ENCODE results near the gene ADAMTS8.

ADAMTS8 gene

DNA sequence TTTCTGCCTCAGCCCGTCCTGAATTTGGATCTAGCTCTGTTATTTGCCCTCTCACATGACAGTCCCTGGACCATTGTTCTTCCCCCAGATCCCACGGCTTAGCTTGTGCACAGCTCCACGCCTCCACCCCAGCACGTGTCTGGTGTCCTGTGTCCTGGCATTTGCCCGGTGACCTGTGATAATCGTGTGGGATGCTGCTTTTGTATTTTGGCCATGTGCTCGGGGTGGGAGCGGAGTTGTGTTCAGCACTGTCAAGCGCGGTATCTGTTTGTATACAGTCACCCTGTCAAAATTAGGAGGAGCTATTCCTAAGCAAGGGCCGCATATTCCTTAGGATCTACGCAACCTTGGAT lies 11.9 kb downstream of the ADAMTS8 start:
- FAIRE-seq: no peak

DNA sequence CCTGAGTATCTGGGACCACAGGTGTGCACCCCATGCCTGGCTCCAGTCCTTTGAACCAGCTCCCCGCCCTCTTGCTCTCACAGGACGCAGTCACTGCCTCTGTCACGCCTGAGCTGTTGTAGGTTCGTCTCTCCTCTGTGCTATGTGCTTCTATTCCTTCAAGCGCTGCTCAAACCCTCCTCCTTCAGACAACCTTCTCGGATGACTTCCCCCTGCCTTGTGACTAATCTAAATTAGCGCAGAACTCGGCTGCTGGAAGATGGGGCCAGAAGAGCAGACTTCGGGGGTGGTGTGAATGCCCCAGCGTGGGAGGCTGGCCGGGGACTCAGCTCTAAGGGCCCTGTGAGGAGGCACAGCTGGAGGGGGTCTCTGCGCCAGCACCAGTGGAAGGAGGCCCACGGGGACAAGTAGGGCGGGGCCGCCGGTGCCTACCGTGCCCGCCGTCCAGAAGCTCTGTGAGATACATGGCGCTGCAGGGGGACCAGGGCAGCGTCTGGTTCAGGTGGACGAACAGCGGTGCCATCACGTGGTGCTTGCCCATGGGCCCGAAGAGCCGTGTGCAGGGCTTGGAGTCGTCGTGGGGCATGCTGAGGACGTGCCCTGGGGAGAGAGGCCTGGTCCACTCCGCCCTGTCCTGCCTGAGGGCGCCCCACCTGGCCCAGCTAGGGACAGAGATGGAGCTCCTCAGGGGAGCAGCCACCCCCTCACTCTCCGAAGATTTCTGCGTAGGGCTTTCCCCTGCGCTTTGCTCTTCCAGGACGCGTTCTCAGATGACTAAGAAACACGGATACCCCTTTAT lies 12.5 kb downstream of the ADAMTS8 start:
- FAIRE-seq: no peak

DNA sequence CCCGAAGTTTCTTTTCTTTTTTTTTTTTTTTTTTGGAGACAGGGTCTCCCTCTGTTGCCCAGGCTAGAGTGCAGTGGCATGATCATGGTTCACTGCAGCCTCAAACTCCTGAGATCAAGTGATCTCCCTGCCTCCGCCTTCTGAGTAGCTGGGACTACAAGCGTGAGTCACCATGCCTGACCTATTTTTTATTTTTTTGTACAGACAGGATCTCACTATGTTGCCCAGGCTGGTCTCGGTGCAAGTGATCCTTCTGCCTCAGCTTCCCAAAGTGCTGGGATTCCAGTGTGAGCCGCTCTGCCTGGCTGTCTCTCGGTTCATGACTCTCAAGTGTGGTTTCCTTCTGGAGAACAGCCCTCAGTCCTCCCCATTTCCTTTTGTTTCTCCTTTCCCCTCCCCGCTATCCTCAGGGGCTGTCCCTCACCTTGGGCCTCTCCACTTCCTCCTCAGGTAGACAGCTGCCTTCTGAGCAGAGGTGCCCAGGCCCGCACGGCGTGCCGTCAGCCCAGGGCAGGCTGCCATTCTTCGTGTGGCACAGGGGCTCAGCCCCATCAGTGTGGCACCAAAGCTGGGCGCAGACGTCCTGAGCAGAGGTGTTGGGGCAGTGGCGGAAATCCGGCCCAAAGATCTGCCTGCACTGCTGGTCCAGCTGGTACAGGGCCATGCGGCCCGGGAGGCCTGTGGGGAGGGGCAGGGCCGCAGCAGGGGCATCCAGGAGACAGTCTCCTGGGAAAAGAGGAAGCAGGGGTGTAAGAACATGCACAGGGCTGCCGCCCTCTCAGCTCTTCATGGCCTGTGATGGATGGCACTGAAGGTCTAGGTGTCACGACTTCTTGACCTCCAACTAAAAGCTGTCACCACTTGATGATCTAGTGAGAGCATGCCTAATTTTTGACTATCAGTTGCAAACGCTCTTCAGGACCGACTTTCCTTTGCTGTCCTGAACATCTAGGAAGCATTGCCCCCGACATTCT lies 14.0 kb downstream of the ADAMTS8 start:
- no peak for FAIRE-seq

DNA sequence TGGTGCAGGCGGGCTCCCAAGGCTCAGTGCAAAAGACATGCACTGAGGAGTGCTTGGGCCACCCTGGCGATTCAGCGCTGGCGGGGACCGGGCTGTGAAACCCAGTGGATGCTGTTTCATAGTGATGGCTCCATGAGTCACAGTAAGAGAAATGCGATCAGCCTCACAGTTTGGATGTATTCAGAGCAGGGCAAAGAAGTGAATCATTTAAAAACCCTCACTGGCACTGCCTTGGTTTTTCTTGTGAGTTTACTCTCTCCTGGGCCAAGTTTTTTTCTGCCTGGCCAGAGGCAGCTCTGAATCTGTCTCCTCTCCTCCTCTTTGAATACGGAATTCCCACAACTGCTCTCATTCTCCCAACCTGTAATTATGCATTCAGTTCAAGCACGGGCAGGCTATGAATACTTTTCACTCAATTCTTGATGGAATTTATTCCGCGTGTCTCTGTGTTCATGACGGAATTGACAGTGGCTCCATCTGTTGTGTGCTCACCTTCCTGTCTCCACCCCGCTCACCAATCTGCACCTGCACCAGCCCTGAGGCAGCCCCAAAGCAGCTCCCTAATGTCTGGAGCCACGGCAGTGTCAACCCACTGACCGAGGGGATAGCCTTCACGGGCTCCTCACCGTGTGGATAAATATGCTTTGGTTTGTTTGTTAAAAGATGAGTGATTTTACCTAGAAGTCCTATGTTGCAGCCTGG lies 14.9 kb downstream of the ADAMTS8 start:
- no peak for FAIRE-seq

DNA sequence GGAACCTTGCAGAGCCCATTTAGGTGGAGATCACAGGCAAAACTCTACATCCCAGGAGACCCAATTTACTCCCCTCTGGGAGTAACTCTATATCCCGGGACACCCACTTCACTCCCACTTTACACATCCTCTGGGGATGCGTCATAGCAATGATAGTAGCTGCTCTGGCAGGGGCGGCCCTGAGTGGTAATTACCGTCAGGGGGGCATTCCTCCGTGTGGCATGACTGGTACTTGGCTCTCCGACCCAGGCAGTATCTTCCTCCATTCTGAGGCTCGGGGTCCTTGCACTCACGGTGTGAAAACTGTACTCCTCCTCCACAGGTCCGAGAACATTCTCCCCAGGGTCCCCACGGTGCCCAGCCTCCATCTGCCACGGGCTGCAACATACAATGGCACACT lies 17.2 kb downstream of the ADAMTS8 start:
- FAIRE-seq: no peak

DNA sequence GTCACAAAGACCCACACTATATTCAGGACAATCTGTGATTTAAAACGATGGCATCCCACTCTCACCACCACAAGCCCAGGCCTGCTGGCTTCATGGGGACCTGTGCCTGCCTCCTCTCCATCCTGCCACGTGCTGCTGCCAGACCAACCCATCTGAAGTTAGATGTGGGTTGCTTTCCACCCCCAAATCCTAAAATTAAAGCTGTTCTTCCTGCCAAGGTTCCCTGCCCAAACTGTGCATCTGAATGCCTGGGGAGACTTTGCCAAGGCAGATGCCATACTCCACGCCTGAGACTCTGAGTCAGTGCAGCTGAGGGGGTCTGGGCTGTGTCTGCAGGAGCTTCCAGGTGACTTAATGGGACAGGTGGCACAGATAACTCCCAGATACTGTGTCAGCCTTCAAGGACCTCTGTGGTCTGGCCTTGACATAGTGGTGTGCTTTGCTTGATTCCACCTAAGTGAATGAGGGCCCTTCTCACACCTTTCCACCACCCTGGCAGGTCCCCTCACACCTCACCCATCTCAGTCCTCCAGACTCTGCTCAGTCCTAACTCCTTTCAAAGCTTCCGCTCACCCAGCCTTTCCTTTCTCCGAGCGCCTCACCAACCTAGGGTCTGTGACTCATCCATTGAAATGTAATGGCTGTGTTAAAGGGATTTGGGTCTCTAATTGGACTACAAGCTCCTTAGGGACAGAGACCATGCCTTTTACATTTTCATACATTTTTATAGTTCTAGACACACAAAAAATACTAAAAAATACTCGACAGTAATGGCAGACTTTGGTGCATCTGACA lies 18.6 kb downstream of the ADAMTS8 start:
- no peak for FAIRE-seq

DNA sequence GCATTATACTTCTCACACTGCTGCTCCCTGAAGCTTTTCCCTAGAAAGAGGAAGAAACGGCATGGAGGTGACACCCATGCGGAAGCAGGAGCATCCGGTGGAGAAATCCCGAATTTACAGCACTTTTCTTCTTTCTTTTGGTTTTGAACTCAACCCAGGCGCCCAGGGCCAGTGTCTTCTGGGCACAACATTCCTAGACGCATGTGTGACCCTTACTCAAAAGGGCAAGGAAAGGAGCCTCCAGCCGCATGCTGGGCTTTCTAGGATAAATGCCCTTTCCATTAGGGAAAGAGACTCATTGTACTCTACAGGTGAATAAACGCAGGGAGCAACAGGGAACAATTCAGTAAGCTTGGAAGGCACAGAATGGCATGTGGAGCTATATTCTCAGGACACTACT lies 19.5 kb downstream of the ADAMTS8 start:
- FAIRE-seq: no peak

DNA sequence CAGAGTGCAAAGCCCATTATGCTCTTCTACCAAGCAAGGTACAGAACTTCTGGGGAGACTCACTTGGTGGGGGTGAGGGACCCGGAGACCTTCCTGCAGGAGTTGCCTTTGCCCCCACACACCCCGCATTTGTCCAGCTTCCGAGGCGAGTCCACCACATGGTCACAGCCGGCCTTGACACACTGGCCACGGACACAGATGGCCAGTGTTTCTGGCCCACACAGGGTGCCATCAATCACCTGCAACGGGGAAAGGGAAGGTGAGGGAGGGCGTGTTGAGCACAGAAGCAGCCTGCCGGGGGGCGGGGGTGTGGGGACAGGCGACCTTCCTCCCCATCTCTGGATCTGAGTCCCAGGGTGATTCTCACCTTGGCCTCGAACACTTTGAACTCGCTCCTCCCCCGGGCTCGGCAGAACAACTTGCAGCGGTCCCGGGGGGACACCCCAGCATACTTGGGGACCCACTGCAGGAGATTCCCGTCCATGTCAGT lies 20.0 kb downstream of the ADAMTS8 start:
- FAIRE-seq: no peak

DNA sequence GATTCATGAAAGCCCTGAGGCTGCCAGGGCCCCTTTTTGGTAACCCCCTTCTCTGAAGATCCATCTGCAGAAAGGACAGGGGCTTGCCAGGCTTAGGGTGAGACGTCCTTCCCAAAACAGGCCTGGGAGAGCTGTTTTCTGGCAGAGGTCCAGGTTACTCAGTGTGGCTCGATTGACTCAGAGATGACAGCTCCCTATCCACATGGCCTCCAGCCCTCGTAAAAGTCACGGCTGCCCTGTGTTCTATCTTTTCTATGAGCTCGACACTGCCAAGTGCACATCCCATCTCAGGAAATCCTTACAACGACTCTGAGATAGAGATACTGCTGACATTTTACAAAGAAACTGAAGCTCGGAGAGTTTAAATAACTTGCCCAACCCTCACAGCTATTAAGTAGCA lies 20.4 kb downstream of the ADAMTS8 start:
- no peak for FAIRE-seq

DNA sequence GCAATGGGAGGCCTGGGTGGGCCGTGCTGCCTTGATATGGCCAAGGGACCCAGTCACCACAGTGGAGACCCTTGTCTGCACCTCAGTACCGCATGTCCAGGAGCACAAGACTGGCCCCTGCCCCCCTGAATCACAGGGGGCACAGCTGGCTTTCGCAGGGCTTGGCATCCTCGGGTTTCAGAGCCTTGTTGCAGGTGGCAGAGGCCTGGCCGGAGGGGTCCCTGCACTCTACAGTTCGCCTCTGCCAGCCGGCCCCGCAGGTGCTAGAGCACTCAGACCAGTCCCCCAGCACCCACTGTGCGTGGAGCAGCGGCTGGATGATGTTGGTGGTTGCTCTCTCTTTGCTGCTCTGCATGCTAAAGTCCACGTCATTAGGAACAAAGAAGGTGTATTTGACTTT lies 23.0 kb downstream of the ADAMTS8 start:
- FAIRE-seq: no peak

DNA sequence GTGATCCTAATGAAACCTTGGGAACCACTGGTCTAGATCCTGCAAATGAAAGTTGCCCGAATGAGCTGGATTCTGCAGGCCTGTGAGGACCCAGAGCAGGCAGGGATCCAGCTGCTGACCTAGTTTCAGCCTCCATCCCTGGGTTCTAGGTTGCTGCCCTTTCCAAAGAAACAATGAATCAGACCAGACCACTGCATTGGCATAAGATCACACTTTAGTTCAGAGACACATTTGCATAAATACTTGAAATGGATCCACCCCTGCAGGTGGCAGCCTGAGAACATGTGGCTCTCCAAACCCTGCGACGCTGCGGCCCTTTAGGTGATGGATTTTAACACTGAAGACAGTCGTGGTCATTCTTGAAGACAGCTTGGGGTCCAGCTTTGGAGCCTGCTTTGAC lies 23.7 kb downstream of the ADAMTS8 start:
- no peak for FAIRE-seq

DNA sequence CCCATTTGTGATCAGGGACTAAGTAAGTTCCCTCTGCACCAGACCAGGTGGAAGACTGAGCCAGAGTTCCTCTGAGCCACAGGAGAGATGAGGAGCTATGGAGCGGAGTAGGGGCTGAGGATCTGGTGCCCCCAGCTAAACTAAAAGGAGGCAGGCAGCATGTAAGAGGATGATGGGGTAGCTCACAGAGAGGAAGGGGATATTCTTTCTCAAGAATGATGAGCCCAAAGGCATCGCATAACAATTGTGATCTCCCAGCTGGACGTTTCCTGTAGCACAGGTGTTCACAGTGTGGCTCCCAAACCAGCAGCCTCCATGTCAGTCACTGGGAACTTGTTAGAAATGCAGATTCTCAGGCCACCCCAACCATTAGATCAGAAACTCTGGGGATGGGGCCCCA lies 24.4 kb downstream of the ADAMTS8 start:
- FAIRE-seq: no peak

DNA sequence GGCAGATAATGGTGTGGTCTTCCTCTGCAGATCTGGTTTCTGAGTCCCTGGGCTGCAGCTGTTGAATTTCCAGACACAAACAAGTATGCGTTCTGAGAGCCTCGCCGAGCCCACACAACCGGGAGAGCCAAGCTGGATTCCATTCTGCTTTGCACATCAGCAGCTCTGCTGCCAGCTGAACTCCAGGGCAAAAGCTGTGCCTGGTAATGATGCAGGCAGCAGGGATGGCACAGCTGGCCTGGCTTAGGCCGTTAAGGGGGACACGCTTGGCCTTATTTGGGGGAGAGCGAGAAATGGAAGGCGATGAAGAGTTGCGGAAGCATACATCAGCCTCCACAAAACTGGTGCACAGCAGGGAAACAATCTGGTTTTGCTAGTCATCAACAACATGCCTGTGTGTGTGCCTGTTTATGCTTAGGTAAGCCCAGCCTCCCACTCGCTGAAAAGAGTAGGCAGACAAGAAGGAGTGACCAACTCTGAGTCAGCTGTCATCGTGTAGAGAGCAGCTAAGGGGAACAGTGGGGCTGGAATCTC lies 25.1 kb downstream of the ADAMTS8 start:
- FAIRE-seq: no peak

DNA sequence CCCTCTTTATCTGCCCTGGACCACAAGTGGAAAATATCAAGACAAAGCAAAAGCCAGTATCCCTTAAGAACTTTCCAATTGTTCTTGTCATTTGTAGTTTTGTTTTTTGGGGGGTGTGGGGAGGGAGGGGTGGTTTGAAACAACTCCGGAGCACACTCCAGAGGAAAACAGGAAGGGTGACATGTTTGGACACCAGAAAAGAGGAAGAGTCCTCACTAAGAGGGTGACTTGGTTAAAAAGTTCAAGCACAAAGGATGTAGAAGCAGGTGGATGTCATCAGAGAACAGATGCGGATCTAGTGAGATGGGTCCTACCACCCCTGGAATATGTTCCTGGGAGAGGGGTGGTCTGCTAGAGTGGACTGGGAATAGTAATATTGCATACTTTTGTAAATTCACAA lies 25.8 kb downstream of the ADAMTS8 start:
- FAIRE-seq: no peak

DNA sequence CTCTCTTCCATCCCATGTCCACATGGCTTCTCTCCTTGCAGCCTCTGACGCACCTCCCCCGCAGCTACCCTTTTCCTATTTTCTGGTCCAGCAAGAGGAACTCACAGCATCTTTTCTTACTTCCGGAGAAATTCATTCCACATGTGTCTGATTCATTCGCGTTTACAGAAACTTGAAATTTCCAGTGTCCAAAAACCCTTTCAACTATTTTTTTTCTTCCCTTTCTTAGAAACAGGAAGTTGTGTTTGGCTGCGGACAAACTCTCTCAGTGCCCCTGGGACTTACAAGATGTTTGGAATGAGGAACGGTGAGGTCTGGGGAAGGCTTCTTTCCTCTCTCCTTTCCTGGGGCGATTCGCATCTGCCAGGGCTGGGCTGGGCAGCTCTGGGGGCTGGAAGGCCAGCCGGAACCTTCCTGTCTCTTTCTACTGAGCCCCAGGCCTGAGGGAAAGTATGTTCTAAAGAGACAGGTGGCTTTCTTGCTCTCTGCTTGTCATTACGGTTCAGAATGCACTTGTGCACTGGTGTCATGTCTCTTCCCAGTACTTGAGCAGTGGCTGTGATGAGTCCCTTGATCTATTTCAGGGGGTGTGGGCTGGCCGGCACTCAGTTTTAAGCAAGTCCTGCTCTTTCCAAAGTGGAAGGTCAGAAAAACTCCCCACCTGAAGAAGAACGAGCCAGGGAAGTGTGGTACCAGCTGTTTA lies 27.5 kb downstream of the ADAMTS8 start:
- FAIRE-seq: no peak

DNA sequence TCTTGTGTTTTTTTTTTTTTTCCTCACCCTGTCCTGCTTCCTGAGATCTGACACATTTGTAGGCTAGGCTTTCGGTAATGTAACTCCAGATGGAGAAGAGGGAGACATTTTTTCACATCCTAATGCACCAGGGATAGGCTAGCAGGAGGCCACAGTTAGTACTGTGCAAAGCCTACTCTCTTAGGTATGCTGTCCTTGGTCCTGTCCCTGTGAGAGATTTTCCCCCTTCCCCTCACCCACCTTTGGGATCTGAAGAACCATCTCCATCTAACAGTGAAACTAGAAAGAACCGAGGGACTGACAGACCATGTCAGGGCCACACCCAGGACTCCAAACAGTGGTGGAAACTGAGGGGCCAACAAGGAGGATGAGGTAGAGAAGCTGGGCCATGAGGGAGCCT lies 29.2 kb downstream of the ADAMTS8 start:
- no peak for FAIRE-seq

DNA sequence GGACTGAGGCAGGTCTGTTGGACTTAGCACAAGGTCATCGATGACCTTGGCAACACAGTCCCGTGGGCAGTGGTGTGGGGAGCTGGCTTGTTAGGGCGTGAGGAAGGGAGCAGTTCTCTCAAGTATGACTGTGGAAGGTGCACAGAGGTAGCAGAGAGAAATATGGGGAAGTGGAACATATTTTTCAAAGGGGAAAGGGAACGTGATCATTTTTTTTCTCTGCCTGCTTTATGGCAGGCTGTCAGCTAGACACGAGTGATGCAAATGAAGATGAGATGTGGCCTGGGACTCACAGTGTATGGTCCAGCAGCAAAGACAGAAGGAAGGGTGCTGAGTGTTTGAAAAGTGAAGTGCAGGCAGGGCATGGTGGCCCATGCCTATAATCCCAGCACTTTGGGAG lies 30.6 kb downstream of the ADAMTS8 start:
- FAIRE-seq: no peak

DNA sequence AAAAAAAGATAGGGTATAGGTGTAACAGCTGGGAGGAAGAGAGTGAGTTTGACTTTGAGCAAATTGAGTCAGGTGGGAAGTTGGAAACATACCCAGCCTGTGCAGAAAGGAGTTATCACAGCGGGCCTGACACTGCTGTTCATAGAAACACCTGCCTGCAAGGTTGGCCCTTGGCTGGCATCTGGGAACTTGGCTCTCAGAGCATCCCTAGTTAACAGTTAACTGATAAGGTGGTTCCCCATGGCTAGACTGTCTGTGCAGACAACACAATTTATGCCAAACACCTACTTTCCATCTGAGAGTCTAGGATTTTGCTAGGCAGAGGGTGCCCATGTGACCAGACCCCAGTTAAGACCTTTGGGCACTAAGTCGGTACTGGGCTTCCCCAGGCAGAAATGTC lies 31.4 kb downstream of the ADAMTS8 start:
- FAIRE-seq: no peak

DNA sequence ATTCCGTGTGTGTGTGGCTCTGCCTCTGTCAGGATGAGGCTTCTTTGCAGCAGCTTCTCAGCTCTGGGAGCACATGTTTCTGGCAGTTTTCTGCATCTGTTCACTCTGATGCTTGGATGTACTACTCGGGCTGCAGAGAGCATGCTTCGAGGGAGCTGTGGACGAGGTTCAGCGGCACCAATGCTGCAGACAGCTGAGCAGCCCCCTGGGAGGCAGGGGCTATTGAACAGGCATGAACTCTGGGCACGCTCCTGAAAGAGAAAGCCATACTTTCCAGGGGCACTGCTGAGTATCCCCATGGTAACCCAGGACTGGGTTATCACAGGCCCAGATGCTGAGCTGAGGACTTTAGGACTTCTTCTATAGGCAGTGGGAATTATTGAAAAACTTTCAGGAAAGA lies 33.8 kb downstream of the ADAMTS8 start:
- FAIRE-seq: no peak

DNA sequence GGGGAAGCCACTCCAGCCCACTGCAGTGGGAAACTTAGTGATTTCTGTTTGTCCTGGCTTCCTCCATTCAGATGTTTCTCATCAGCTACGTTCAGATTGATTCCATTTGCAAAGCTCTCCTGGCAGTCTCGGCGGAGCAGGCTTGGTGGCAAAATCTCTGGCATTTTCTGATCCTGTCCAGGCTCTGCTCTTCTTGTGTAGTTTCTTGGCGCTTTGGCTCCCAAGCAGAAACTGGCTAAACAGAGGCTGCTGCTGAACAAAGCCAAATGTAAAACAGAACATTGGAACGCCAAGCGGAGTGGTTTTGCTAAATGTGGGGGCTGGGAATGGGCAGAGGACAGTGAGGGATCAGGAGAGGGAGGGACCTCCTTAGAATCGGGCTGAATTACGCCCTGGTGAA lies 36.7 kb downstream of the ADAMTS8 start:
- no peak for FAIRE-seq

DNA sequence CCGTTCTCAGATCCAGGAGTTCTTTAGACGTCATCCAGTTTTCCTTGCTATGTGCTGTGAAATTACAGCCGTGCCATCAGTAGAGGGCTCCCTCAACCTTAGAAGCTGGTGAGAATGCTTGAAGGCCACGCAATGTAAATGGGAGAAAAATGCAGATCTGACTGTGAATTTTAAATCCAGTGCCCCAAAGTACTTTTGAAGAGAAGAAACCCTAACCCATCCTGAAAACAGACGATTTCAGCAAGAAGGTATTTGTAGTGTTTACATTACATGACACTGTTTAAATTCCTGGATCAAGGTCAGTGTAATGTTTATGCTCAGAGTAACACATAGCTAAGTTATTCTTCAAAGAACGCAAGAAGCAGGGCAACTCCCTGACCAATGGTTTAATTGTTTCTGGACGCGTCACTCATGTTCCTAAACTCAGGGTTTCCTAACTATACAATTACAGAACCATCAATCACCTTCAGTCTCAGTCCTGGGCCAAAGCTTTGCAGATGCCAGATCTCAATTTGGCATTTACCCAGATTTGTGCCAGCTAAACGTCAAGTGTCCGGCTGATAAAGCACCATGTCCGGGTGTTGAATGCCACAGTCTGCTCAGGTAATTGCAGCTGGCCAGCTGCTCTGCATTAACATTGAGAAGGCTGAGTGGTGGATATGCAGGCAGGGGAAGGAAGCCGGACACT lies 38.2 kb downstream of the ADAMTS8 start:
- FAIRE-seq: no peak

All from islet of Langerhans (tissue), 1 donor.